DMS 273 (cell line): Measurements from ENCODE around the gene PARPBP.
"Not testable (repeated sequence)": the region's sequence is repeated elsewhere in the genome, so short reads cannot be mapped to it uniquely, and the experiment has no call there.

Source experiments
- DNase-seq: peaks from one replicate; lab custom pipeline; 2025; ENCODE audit not compliant: unreplicated experiment; lab: John Stamatoyannopoulos, UW

The PARPBP gene

DNA sequence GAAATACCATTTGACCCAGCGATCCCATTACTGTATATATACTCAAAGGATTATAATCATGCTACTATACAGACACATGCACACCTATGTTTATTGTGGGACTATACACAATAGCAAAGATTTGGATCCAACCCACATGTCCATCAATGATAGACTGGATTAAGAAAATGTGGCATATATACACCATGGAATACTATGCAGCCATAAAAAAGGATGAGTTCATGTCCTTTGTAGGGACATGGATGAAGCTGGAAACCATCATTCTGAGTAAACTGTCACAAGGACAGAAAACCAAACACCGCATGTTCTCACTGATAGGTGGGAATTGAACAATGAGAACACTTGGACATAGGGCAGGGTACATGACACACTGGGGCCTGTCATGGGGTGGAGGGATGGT lies 120.9 kb downstream of the PARPBP start:
- DNase-seq, result not testable (repeated sequence)
